Gastroesophageal sphincter (tissue), 3 donors: ENCODE data around the gene FURIN.

Experiments used
- POLR2A ChIP-seq, 2 donors: fragments of 450-650 bp; IDR thresholded peaks; one replicate each; pipeline ENCODE4 v1.6.1; 2017; ENCODE audit warnings: antibody characterized with exemption in 2 of 2, mild to moderate bottlenecking in 2 of 2, moderate library complexity in 1 of 2
- POLR2AphosphoS5 ChIP-seq: sonication (generic); formaldehyde crosslinking; IDR thresholded peaks from one replicate; pipeline ENCODE4 v1.6.1; 2017; ENCODE audit warnings: antibody characterized with exemption
- TF ChIP-seq, protein P1 (sequence below), 4 experiments: fragments of 200-600 bp in 2 of 4; fragments of 450-650 bp in 2 of 4; sonication (generic) in 1 of 4; IDR thresholded peaks; one replicate each; pipeline ENCODE4 v1.5.1; 2017 to 2019; ENCODE audit warnings: antibody characterized with exemption in 4 of 4, mild to moderate bottlenecking in 2 of 4, moderate library complexity in 2 of 4

DNA sequence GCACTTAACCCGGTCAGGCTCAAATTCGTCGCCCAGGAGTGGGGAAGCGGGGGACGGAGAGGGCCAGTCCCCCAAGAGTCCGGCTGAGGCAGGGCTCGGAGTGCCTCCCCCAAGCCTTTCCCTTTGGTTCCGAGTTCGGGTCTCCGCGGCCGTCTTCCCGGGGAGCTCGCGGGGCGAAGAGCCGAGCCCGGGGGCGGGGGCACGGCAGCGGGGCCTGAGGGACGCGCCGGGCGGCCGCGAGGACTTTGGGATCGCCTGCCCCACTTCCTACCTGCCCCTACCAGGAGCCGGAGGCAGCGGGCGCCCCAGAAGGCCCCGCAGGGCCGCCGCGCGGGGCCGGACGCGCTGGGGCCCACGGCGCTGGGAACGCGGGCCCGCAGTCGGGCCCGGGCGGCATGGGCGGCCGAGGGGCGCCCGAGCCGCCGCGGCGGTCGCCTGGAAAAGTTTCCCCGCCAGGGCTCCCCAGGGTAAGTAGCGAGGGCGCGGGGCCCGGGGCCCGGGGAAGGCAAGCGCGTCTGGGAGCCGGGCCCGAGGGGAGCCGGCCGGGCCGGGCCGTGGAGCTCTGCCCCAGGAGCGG is 2.8 kb downstream of the FURIN start:
- no peak for TF ChIP-seq POLR2AphosphoS5
- TF ChIP-seq, protein P1, sequence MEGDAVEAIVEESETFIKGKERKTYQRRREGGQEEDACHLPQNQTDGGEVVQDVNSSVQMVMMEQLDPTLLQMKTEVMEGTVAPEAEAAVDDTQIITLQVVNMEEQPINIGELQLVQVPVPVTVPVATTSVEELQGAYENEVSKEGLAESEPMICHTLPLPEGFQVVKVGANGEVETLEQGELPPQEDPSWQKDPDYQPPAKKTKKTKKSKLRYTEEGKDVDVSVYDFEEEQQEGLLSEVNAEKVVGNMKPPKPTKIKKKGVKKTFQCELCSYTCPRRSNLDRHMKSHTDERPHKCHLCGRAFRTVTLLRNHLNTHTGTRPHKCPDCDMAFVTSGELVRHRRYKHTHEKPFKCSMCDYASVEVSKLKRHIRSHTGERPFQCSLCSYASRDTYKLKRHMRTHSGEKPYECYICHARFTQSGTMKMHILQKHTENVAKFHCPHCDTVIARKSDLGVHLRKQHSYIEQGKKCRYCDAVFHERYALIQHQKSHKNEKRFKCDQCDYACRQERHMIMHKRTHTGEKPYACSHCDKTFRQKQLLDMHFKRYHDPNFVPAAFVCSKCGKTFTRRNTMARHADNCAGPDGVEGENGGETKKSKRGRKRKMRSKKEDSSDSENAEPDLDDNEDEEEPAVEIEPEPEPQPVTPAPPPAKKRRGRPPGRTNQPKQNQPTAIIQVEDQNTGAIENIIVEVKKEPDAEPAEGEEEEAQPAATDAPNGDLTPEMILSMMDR (IDR thresholded peaks at IDR 0.05): no peak
- peak in 1 of 2 donors; percentile 16 for TF ChIP-seq POLR2A (IDR thresholded peaks at IDR 0.05)
